Testis (tissue), 2 donors: ENCODE measurements around the gene C6orf136.

Experiments used
- POLR2A ChIP-seq: fragments of 450-650 bp; IDR thresholded peaks from one replicate; pipeline ENCODE4 v1.6.1; 2017; ENCODE audit warnings: antibody characterized with exemption, mild to moderate bottlenecking, moderate library complexity
- TF ChIP-seq, protein P1 (sequence below), 3 experiments: fragments of 450-650 bp in 2 of 3; fragments of 200-600 bp in 1 of 3; sonication (generic) in 1 of 3; IDR thresholded peaks; one replicate each; pipeline ENCODE4 v1.5.1; 2016 to 2019; ENCODE audit warnings: antibody characterized with exemption in 3 of 3, mild to moderate bottlenecking in 2 of 3, moderate library complexity in 1 of 3

DNA sequence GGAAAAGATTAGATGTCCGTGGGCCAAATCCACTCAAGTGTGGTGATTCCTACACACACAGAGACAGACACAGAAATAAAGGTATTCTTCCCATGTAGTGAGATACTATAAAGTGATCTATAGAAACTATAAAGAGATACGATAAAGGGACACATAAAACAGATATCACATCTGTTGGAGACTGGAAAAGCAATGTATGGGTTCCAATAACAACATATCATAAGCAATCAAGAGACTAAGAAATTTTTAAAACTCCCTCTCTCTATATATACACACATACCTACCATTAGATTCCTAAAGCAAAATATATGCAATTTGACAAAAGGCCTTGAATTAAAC lies 35.1 kb upstream of the C6orf136 start:
- TF ChIP-seq, protein P1, sequence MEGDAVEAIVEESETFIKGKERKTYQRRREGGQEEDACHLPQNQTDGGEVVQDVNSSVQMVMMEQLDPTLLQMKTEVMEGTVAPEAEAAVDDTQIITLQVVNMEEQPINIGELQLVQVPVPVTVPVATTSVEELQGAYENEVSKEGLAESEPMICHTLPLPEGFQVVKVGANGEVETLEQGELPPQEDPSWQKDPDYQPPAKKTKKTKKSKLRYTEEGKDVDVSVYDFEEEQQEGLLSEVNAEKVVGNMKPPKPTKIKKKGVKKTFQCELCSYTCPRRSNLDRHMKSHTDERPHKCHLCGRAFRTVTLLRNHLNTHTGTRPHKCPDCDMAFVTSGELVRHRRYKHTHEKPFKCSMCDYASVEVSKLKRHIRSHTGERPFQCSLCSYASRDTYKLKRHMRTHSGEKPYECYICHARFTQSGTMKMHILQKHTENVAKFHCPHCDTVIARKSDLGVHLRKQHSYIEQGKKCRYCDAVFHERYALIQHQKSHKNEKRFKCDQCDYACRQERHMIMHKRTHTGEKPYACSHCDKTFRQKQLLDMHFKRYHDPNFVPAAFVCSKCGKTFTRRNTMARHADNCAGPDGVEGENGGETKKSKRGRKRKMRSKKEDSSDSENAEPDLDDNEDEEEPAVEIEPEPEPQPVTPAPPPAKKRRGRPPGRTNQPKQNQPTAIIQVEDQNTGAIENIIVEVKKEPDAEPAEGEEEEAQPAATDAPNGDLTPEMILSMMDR (IDR thresholded peaks at IDR 0.05): no peak
- no peak for TF ChIP-seq POLR2A
